HG03469 (cell line): ENCODE results near the gene HIBCH.
A peak's percentile ranks its signal among the peaks of the same experiment; 100 is the strongest.

Source experiments
- ATAC-seq: cut with Tn5 transposase; IDR thresholded peaks from one replicate; pipeline ENCODE4 v1.9.1; 2021; ENCODE audit warnings: mild to moderate bottlenecking, moderate library complexity, moderate number of reproducible peaks; ENCODE audit not compliant: unreplicated experiment

HIBCH gene

GRCh38 chr2:190162851-190163250 lies 156.8 kb downstream of the HIBCH start:
- ATAC-seq, result no peak

GRCh38 chr2:190159453-190159852 lies 160.2 kb downstream of the HIBCH start:
- no peak for ATAC-seq

- no peak for ATAC-seq
Measured at GRCh38 chr2:190158798-190159434, 160.7 kb downstream of the HIBCH start.

- ATAC-seq, result peak; percentile 39
Measured at GRCh38 chr2:190157613-190158528, 161.8 kb downstream of the HIBCH start.

GRCh38 chr2:190156530-190157212 lies 163.0 kb downstream of the HIBCH start:
- ATAC-seq, result no peak
